SK-N-SH treated with all-trans-retinoic acid at 6 μM for 48 hours (cell line): Measurements from ENCODE around the gene SLC2A13.

Source experiments
- ATAC-seq: fragments of 200-7000 bp; cut with Tn5 transposase; 3 replicates; pipeline ENCODE4 v1.9.1; 2020; ENCODE audit warnings: mild to moderate bottlenecking, moderate library complexity
- ARNTL ChIP-seq: fragments of 450-650 bp; formaldehyde crosslinking; IDR thresholded peaks from 2 replicates; pipeline ENCODE4 v1.5.0; 2020; ENCODE audit warnings: low read depth, mild to moderate bottlenecking, moderate library complexity, borderline replicate concordance
- BACH2 ChIP-seq: fragments of 250-450 bp; sonication (Bioruptor Pico); IDR thresholded peaks from 2 replicates; pipeline ENCODE4 v1.9.0; 2021; ENCODE audit warnings: mild to moderate bottlenecking, borderline replicate concordance
- CSDC2 ChIP-seq: fragments of 250-450 bp; sonication (Bioruptor Pico); IDR thresholded peaks from 2 replicates; pipeline ENCODE4 v1.5.0; 2020; ENCODE audit warnings: mild to moderate bottlenecking, moderate library complexity
- GLIS3 ChIP-seq: fragments of 250-450 bp; sonication (Bioruptor Pico); IDR thresholded peaks from 2 replicates; pipeline ENCODE4 v1.5.0; 2020; ENCODE audit warnings: mild to moderate bottlenecking, moderate library complexity
- ISL1 ChIP-seq: fragments of 250-450 bp; sonication (Bioruptor Pico); IDR thresholded peaks from 2 replicates; pipeline ENCODE4 v2.1.2; 2022; ENCODE audit warnings: mild to moderate bottlenecking, moderate library complexity
- OSR1 ChIP-seq: fragments of 250-450 bp; sonication (Bioruptor Pico); IDR thresholded peaks from 2 replicates; pipeline ENCODE4 v1.8.0; 2022; ENCODE audit warnings: moderate library complexity, mild to moderate bottlenecking, inconsistent platforms
- POU6F1 ChIP-seq: fragments of 250-450 bp; sonication (Bioruptor Pico); IDR thresholded peaks from 2 replicates; pipeline ENCODE4 v1.8.0; 2021; ENCODE audit warnings: low read depth, mild to moderate bottlenecking, moderate library complexity, borderline replicate concordance
- PPARA ChIP-seq: fragments of 250-450 bp; sonication (Bioruptor Pico); IDR thresholded peaks from 2 replicates; pipeline ENCODE4 v1.5.0; 2020; ENCODE audit warnings: mild to moderate bottlenecking, borderline replicate concordance
- RARB ChIP-seq: fragments of 250-450 bp; sonication (Bioruptor Pico); IDR thresholded peaks from 2 replicates; pipeline ENCODE4 v1.8.0; 2021; ENCODE audit warnings: mild to moderate bottlenecking, moderate library complexity
- SNAI2 ChIP-seq: fragments of 250-450 bp; sonication (Bioruptor Pico); IDR thresholded peaks from 2 replicates; pipeline ENCODE4 v1.5.0; 2020; ENCODE audit warnings: mild to moderate bottlenecking, moderate library complexity
- TCF4 ChIP-seq: fragments of 250-450 bp; sonication (Bioruptor Pico); IDR thresholded peaks from 2 replicates; pipeline ENCODE4 v1.8.0; 2021; ENCODE audit warnings: mild to moderate bottlenecking, moderate library complexity, borderline replicate concordance
- TOX ChIP-seq: fragments of 250-450 bp; sonication (Bioruptor Pico); IDR thresholded peaks from 2 replicates; pipeline ENCODE4 v1.8.0; 2021; ENCODE audit warnings: mild to moderate bottlenecking, moderate library complexity, borderline replicate concordance
- ZC3H10 ChIP-seq: fragments of 250-450 bp; sonication (Bioruptor Pico); IDR thresholded peaks from 2 replicates; pipeline ENCODE4 v1.5.1; 2021; ENCODE audit warnings: mild to moderate bottlenecking, moderate library complexity
- ZFP3 ChIP-seq: fragments of 250-450 bp; sonication (Bioruptor Pico); IDR thresholded peaks from 2 replicates; pipeline ENCODE4 v1.5.0; 2020; ENCODE audit warnings: mild to moderate bottlenecking, moderate library complexity
- ZNF565 ChIP-seq: fragments of 450-650 bp; formaldehyde crosslinking; conservative IDR thresholded peaks from 2 replicates; pipeline ENCODE4 v1.5.0; 2020; ENCODE audit warnings: low read depth, mild to moderate bottlenecking, moderate library complexity
- ZNF8 ChIP-seq: fragments of 450-650 bp; formaldehyde crosslinking; IDR thresholded peaks from 2 replicates; pipeline ENCODE4 v1.5.0; 2020; ENCODE audit warnings: mild to moderate bottlenecking, moderate library complexity
- TF ChIP-seq, protein P1 (sequence below): fragments of 250-450 bp; sonication (Bioruptor Pico); IDR thresholded peaks from 2 replicates; pipeline ENCODE4 v1.5.1; 2020; ENCODE audit warnings: low read depth, mild to moderate bottlenecking, moderate library complexity
- TF ChIP-seq, protein P2 (sequence below): fragments of 250-450 bp; sonication (Bioruptor Pico); IDR thresholded peaks from 2 replicates; pipeline ENCODE4 v1.5.0; 2020; ENCODE audit warnings: mild to moderate bottlenecking, moderate library complexity
- TF ChIP-seq, protein P3 (sequence below): fragments of 250-450 bp; sonication (Bioruptor Pico); IDR thresholded peaks from 2 replicates; pipeline ENCODE4 v1.8.0; 2020; ENCODE audit warnings: mild to moderate bottlenecking, moderate library complexity, borderline replicate concordance

SLC2A13 gene

DNA sequence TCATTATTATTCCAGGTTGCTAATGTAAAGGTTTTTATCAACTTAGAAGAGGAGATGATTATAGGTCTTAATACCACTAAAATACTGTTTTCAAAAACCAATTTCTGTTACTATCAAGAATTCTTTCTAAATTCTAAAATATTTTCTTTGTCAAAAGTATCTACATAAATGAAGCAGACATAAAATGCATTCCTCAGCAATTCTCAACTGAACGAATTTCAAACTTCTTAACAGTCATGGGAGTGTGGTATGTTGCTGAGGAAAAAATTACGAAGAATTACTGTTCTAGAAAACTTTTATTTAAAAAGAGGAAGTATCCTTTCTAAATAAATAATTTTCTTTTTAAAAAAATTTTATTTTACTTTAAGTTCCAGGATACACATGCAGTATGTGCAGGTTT is 146.4 kb downstream of the SLC2A13 start:
- ATAC-seq = no peak
- TF ChIP-seq SNAI2 (CRISPR knock-in tag) (no peak), BACH2 (CRISPR knock-in tag) (no peak), ISL1 (CRISPR knock-in tag) (no peak), ZNF8 (CRISPR knock-in tag) (no peak), OSR1 (CRISPR knock-in tag) (no peak)
- TF ChIP-seq, protein P1, sequence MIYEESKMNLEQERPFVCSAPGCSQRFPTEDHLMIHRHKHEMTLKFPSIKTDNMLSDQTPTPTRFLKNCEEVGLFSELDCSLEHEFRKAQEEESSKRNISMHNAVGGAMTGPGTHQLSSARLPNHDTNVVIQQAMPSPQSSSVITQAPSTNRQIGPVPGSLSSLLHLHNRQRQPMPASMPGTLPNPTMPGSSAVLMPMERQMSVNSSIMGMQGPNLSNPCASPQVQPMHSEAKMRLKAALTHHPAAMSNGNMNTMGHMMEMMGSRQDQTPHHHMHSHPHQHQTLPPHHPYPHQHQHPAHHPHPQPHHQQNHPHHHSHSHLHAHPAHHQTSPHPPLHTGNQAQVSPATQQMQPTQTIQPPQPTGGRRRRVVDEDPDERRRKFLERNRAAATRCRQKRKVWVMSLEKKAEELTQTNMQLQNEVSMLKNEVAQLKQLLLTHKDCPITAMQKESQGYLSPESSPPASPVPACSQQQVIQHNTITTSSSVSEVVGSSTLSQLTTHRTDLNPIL (CRISPR knock-in tag) = no peak
- TF ChIP-seq, all 23 proteins: peak for 0

- TF ChIP-seq TCF4 = no peak
- no peak for TF ChIP-seq ISL1 (CRISPR knock-in tag)
- TF ChIP-seq ZNF565 = no peak
- no peak for TF ChIP-seq ARNTL
- no peak for TF ChIP-seq RARB (CRISPR knock-in tag)
- TF ChIP-seq ZNF8 (CRISPR knock-in tag) = no peak
- TF ChIP-seq ZC3H10 (CRISPR knock-in tag) = no peak
- TF ChIP-seq, all 23 proteins: peak for 0
- ATAC-seq = no peak
Observed at GRCh38 chr12:39959031-39959430, 146.8 kb downstream of the SLC2A13 start.

GRCh38 chr12:39958377-39958776 is 147.5 kb downstream of the SLC2A13 start:
- ATAC-seq = no peak
- TF ChIP-seq TCF4 (no peak), SNAI2 (CRISPR knock-in tag) (no peak), POU6F1 (CRISPR knock-in tag) (no peak), ZNF8 (CRISPR knock-in tag) (no peak), ZFP3 (no peak), PPARA (CRISPR knock-in tag) (no peak), TOX (CRISPR knock-in tag) (no peak), CSDC2 (CRISPR knock-in tag) (no peak), GLIS3 (CRISPR knock-in tag) (no peak), ZNF565 (no peak)
- TF ChIP-seq, protein P2, sequence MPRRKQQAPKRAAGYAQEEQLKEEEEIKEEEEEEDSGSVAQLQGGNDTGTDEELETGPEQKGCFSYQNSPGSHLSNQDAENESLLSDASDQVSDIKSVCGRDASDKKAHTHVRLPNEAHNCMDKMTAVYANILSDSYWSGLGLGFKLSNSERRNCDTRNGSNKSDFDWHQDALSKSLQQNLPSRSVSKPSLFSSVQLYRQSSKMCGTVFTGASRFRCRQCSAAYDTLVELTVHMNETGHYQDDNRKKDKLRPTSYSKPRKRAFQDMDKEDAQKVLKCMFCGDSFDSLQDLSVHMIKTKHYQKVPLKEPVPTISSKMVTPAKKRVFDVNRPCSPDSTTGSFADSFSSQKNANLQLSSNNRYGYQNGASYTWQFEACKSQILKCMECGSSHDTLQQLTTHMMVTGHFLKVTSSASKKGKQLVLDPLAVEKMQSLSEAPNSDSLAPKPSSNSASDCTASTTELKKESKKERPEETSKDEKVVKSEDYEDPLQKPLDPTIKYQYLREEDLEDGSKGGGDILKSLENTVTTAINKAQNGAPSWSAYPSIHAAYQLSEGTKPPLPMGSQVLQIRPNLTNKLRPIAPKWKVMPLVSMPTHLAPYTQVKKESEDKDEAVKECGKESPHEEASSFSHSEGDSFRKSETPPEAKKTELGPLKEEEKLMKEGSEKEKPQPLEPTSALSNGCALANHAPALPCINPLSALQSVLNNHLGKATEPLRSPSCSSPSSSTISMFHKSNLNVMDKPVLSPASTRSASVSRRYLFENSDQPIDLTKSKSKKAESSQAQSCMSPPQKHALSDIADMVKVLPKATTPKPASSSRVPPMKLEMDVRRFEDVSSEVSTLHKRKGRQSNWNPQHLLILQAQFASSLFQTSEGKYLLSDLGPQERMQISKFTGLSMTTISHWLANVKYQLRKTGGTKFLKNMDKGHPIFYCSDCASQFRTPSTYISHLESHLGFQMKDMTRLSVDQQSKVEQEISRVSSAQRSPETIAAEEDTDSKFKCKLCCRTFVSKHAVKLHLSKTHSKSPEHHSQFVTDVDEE (CRISPR knock-in tag) = no peak
- TF ChIP-seq, protein P3, sequence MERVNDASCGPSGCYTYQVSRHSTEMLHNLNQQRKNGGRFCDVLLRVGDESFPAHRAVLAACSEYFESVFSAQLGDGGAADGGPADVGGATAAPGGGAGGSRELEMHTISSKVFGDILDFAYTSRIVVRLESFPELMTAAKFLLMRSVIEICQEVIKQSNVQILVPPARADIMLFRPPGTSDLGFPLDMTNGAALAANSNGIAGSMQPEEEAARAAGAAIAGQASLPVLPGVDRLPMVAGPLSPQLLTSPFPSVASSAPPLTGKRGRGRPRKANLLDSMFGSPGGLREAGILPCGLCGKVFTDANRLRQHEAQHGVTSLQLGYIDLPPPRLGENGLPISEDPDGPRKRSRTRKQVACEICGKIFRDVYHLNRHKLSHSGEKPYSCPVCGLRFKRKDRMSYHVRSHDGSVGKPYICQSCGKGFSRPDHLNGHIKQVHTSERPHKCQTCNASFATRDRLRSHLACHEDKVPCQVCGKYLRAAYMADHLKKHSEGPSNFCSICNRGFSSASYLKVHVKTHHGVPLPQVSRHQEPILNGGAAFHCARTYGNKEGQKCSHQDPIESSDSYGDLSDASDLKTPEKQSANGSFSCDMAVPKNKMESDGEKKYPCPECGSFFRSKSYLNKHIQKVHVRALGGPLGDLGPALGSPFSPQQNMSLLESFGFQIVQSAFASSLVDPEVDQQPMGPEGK (CRISPR knock-in tag) = no peak

- ATAC-seq = no peak
- TF ChIP-seq RARB (CRISPR knock-in tag) (no peak), ARNTL (no peak), ISL1 (CRISPR knock-in tag) (no peak), CSDC2 (CRISPR knock-in tag) (no peak), TOX (CRISPR knock-in tag) (no peak), TCF4 (no peak), PPARA (CRISPR knock-in tag) (no peak), ZNF8 (CRISPR knock-in tag) (no peak)
- TF ChIP-seq, protein P2 (CRISPR knock-in tag) = no peak
- TF ChIP-seq, protein P3 (CRISPR knock-in tag) = no peak
- TF ChIP-seq, protein P1 (CRISPR knock-in tag) = no peak
Observed at GRCh38 chr12:39956725-39957124, 149.2 kb downstream of the SLC2A13 start.
